ENCODE results near the gene CMTR1.
"Not testable (repeated sequence)": the region's sequence is repeated elsewhere in the genome, so short reads cannot be mapped to it uniquely, and the experiment has no call there.

CMTR1 gene

DNA sequence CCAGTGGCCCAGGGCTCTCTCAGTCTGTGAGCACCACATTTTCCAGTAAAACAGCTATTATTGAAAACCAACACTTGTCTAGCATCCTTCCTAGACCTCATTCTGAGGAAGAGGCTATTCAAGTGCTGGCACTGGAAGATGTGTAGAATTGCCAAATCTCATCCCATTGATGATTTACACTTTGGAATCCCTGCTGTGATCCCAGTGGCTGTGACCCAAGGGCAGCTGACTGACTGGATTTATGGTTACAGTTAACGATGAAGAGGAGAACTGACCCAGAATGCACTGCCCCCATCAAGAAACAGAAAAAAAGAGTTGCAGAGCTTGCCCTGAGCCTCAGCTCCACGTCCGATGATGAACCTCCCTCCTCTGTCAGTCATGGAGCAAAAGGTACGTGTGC lies 2.4 kb downstream of the CMTR1 start:
- no peak for DNase-seq

DNA sequence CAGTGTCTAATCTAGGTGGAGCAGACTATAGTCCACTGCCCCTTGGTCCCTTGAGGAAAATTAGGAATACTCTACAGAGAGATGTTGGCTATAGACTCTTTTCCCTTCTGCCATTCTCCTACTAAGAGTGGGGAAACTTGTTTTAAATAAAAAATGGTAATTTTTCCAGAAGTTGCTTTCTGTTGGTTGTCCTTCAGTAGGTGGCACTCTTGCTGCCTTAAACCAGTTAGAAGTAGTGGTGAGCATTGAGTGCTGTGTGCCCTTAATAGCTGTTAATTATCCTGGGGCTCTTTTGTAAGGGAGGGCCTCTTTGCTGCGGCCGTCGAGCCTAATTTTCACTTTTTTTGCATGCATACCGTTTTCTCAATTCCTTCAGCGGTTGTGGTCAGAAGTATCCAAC lies 2.8 kb downstream of the CMTR1 start:
- DNase-seq, result no peak

- no peak for DNase-seq
Measured at GRCh38 chr6:37438930-37439329, 5.9 kb downstream of the CMTR1 start.

DNA sequence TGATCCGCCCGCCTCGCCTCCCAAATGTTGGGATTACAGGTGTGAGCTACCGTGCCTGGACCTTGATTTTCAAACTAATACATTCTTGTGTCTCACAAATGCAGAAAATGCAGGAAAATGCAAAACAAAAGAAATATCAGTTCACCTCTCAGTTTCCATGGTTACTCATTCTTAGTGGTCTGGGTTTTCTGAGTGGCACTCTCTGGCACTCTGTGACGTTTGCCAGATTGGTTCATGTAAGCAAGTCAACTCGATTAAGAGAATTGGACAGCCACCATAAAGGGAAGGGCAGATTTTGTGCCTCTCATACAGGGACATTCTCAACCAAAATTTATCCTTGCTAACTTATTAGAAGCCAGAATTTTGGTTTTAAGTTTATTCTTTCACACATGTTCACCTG lies 8.6 kb downstream of the CMTR1 start:
- no peak for DNase-seq

GRCh38 chr6:37442416-37443215 lies 9.6 kb downstream of the CMTR1 start:
- DNase-seq, result no peak

DNA sequence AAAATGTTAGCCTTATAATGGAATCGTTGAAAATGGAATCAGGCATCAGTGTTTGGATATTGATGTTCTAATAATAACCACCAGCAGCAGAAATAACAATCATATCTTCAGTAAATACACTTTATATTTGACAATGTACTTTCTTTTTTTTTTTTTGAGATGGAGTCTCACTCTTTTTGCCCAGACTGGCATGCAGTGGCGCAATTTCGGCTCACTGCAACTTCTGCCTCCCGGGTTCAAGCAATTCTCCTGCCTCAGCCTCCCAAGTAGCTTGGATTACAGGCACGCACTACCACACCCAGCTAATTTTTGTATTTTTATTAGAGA lies 10.2 kb downstream of the CMTR1 start:
- not testable (repeated sequence) for DNase-seq

- DNase-seq, result no peak
Measured at GRCh38 chr6:37449984-37450383, 17.0 kb downstream of the CMTR1 start.

- no peak for DNase-seq
Measured at GRCh38 chr6:37451441-37452193, 18.6 kb downstream of the CMTR1 start.

DNA sequence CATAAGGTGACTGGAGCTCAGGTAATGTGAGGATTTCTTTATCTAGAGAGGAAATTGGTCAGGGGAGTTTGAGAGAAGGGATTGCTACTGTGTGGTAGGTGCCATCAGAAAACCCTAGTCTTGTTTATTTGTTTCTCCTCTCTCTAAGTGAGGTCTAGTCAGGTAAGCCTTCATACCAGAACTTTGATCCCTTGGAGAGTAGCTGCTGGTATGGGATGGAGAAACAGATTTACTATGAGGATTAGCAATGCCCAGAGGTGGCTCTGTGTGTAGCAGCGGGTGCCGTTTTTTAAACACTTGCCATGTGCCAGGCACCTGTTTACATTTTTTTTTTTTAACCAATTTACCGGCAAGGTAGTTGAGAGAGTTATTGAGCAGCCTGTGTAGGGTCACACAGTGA lies 19.5 kb downstream of the CMTR1 start:
- DNase-seq, result no peak

GRCh38 chr6:37454420-37455140 lies 21.6 kb downstream of the CMTR1 start:
- no peak for DNase-seq

GRCh38 chr6:37456126-37456525 lies 23.1 kb downstream of the CMTR1 start:
- DNase-seq, result no peak

DNA sequence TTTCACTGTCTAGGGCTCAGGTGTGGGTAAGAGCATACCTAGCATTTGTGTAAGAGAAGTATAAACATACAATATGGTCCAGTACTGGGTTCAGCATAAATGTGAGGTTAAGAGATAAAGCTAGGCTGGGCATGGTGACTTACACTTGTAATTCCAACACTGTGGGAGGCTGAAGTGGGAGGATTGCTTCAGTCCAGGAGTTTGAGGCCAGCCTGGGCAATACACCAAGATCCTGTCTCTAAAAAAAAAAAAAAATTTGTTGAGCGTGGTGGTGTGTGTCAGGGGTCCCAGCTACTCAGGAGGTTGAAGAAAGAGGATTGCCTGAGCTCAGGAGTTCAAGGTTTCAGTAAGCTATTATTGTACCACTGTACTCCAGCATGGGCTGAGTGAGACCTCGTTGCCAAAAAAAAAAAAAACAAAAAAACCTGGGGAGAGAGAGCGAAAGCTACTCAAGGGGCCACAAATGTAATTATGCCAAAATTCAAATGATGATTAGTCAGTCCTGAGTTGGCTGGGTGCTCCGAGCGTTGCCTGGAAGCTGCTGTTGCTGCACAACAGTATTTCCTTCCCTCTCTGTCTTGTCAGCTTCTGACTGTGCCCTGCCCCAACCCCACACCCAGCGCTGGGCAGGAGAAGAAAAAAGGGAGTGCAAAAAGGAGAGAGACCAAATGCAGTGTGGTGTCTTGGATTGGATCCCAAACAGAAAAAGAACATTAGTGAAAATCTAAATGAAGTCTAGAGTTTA lies 24.0 kb downstream of the CMTR1 start:
- DNase-seq, result no peak

DNA sequence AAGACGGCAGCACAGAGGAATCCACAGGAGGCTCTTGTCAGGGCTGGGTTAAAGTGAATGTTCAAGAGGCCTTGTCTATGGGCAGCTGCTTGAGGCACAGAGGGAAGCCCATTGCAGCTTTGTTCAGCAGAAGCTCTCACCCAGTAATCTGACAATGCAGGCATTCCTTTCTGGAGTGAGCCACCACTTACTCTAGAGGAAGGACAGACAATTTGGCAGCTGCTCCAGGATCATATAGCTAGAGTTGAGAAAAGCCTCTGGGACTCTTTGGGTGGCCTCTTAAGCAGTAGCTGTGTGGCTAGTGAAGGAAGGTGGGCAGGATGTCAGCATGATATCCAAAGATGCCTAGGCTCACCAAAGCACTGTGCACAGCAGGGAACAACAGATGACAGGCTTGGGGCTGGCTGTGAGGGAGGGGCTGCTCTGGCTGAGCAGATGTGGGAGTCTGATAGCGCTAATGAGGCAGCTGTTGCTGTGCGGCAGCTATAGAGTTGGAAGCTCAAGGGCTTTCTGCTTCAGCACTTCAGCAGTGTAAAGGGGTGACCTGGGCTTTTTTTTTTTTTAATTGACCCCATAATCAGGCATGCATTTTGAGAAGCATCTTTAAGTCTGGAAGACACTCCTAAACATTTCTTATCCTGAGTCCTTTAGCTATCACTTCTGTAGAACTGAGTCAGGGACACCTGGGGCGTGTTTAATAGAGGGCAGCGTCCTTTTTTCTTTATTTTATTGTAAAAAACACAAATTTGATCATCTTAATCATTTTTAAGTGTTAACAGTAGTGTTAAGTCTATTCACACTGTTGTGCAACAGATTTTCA lies 27.2 kb downstream of the CMTR1 start:
- DNase-seq, result no peak

GRCh38 chr6:37460805-37461204 lies 27.8 kb downstream of the CMTR1 start:
- no peak for DNase-seq

- DNase-seq, result no peak
Measured at GRCh38 chr6:37463110-37463509, 30.1 kb downstream of the CMTR1 start.

- DNase-seq, result no peak
Measured at GRCh38 chr6:37467718-37468117, 34.7 kb downstream of the CMTR1 start.

GRCh38 chr6:37473364-37474095 lies 40.5 kb downstream of the CMTR1 start:
- DNase-seq, result no peak

DNA sequence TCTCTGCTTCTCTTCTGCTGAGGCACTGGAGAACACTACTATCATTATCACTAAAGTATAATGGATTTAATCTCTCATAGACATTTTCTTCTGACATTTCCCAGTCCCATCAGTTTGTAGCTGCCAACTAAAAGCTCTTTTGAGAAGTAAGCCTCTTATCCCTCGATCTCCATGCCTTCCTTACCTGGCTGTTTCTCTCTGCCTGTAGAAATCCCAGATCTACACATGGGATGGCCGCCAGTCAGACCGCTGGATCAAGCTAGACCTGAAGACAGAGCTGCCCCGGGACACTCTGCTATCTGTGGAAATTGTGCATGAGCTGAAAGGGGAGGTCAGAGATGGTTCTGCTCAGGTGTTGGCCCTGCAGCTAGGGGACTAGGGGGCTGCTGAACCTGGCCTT lies 41.3 kb downstream of the CMTR1 start:
- no peak for DNase-seq

- DNase-seq, result no peak
Measured at GRCh38 chr6:37477191-37477590, 44.2 kb downstream of the CMTR1 start.

GRCh38 chr6:37477656-37478435 lies 44.8 kb downstream of the CMTR1 start:
- no peak for DNase-seq

GRCh38 chr6:37478827-37479226 lies 45.8 kb downstream of the CMTR1 start:
- DNase-seq, result no peak
